Mucosa of stomach (tissue), 1 donor: ENCODE data around the gene SLC4A11.

Experiments used
- H3K27me3 ChIP-seq: one replicate; pipeline ENCODE4 v1.7.0; 2013; ENCODE audit warnings: mild to moderate bottlenecking, low read length; ENCODE audit not compliant: control insufficient read depth, insufficient read depth
- H3K36me3 ChIP-seq: one replicate; pipeline ENCODE4 v1.7.0; 2013; ENCODE audit warnings: low read length; ENCODE audit not compliant: control insufficient read depth, insufficient read depth
- H3K4me1 ChIP-seq: one replicate; pipeline ENCODE4 v1.7.0; 2013; ENCODE audit warnings: mild to moderate bottlenecking, low read length; ENCODE audit not compliant: control insufficient read depth, insufficient read depth
- H3K4me3 ChIP-seq: one replicate; pipeline ENCODE4 v1.7.0; 2013; ENCODE audit warnings: low read length
- H3K9ac ChIP-seq: one replicate; pipeline ENCODE4 v1.7.0; 2013; ENCODE audit warnings: mild to moderate bottlenecking, low read length, moderate library complexity
- H3K9me3 ChIP-seq: one replicate; pipeline ENCODE4 v1.7.0; 2013; ENCODE audit warnings: mild to moderate bottlenecking, low read length, moderate library complexity; ENCODE audit not compliant: control insufficient read depth
- donor health status: Pancreatic carcinoma.

The SLC4A11 gene

DNA sequence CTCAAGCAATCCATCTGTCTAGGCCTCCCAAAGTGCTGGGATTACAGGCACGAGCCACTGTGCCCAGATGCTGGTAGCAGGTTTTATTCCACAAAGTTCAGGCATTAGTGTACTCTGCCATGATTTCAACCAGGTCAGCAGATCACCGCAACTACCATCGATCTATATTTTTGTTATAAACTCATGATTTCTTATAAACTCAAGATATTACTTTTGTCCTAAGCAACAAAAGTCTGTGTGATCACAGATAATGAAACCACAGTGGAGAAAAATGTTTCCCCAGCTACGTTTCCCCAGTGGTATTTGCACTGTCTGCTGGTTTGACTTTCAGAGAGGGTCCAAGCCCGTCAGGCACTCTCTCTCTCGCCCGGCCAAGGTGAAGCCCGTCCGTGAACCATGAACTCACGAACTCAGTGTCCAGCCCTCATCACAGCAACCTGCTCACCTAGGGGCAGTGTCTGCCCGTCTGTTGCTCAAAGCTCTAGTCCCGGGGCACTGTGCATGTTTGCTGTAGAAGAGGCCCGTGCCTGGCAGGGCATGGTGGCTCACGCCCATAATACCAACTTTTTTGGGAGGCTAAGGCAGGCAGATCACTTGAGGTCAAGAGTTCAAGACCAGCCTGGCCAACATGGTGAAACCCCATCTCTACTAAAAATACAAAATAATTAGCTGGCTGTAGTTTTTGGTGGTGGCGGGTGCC lies 7.0 kb downstream of the SLC4A11 start:
- Histone ChIP-seq H3K9ac (no peak overlapping the region), H3K36me3 (no peaks in the 10 kb centered on the region), H3K9me3 (no peaks in the 10 kb centered on the region), H3K27me3 (peaks cover 11% of the 10 kb centered on the region), H3K4me1 (peaks cover 4% of the 10 kb centered on the region), H3K4me3 (no peak overlapping the region)

DNA sequence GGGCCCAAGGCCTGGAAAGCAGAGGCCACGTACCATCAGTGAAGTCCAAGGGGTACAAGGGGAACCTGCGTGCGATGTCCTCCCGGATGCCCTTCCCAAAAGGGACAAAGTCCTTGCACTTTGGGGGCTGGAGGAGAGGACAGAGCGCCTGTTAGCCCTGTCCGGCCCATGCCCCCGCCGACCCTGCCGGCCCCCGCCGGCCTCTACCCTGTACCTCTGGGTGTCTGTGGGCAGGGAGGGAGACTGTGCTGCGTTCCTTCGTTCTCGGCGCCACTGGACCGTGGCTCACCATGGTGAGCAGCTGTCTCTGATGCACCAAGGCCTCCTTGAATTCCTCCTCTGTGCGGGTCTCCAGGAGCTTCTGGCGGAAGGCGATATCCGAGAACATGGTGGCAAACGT lies 7.9 kb downstream of the SLC4A11 start:
- peaks cover 7% of the 10 kb centered on the region for H3K27me3 ChIP-seq
- H3K36me3 ChIP-seq, result no peaks in the 10 kb centered on the region
- H3K9me3 ChIP-seq, result no peaks in the 10 kb centered on the region
- H3K4me1 ChIP-seq, result peaks cover 7% of the 10 kb centered on the region
- H3K4me3 ChIP-seq, result no peak overlapping the region
- no peak overlapping the region for H3K9ac ChIP-seq

DNA sequence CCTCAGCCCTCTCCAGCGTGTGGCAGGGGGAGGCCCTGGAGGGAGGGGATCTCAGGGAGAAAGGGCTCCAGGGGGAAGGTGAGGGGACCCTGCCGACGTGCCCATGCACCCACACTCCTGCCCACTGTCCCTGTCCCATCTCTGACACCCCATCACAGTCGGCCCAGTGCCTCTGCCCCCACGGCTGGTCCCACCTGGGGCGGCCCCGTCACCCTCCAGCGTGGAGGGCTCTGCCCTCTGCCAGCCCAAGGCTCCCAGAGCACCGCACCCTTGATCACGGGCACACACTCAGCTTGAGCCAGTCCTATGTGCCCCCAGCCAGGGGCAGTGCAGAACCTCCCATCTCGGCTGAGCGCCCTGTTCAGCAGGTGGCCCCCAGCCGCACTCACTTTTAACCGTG lies 9.2 kb downstream of the SLC4A11 start:
- Histone ChIP-seq H3K27me3 (no peaks in the 10 kb centered on the region), H3K4me3 (no peak overlapping the region), H3K9me3 (no peaks in the 10 kb centered on the region), H3K4me1 (peaks cover 14% of the 10 kb centered on the region), H3K36me3 (no peaks in the 10 kb centered on the region), H3K9ac (no peak overlapping the region)

DNA sequence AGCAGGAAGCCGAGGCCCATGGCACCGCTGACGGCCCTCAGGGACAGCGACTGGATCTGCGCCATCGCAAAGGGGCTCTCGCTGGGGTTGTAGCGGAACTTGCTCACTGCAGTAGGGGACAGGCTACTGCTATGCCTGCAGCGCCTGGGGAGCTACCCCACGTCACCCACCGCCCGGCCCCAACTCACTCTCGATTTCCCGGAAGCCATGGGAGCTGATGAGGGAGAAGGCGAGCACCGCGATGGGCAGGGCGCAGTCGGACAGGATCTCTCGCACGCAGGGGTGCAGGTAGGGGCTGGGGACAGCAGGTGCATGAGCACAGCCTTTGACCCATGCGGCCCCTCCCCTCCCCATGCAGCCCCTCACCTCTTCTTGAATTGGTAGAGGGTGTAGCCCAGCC lies 9.8 kb downstream of the SLC4A11 start:
- H3K4me3 ChIP-seq, result no peak overlapping the region
- H3K9me3 ChIP-seq, result no peaks in the 10 kb centered on the region
- H3K4me1 ChIP-seq, result peaks cover 18% of the 10 kb centered on the region

DNA sequence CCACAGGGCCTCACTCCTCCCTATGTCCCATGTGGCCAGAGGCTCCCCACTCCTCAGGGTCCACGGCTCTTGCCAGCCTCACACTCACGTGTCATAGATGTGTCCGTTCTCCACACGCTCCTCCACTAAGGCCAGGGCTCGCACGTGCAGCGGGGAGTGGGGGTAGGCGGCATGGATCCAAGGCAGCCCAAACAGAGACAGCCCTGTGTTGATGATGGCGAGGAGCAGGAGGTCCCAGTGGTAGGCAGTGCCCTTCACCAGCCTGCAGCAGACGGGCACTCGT lies 10.3 kb downstream of the SLC4A11 start:
- Histone ChIP-seq H3K4me3 (no peak overlapping the region), H3K27me3 (no peaks in the 10 kb centered on the region), H3K9me3 (no peaks in the 10 kb centered on the region), H3K9ac (no peak overlapping the region), H3K36me3 (no peaks in the 10 kb centered on the region), H3K4me1 (peaks cover 18% of the 10 kb centered on the region)

More for the DNA sequence above, 9.8 kb downstream of the SLC4A11 start:
- no peaks in the 10 kb centered on the region for H3K27me3 ChIP-seq
- no peaks in the 10 kb centered on the region for H3K36me3 ChIP-seq
- no peak overlapping the region for H3K9ac ChIP-seq

DNA sequence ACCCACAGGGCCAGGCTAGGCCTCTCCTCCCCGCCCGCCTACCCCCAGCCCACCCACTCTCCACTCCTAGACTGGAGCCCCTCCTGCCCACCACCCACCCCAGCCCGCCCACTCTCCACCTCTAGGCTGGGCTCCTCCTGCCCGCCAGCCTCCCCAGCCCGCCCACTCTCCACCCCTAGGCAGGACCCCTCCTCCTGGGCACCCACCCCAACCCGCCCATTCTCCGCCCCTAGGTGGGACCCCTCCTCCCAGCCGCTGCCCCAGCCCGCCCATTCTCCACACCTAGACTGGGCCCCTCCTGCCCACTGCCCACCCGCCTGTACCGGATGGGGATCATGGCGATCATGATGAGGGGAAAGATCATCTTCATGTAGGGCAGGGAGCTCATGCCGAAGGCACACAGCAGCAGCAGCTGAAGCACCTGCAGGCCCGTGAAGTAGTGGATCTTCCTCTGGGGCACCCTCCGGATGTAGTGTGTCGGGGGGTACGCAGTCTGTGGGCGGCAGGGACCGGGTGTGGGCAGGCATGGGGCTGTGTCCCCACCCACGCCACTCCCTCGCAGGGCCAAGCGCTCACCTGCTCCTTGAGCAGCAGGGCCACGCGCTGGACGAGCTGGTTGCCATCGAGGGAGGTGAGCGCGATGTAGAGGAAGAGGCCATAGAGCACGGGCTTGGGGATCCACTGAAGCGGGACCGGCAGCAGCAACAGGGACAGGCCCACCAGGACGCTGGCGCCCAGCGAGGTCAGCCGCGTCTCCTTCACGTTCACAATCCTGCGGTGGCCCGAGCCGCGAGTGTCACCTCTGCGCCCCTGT lies 10.8 kb downstream of the SLC4A11 start:
- Histone ChIP-seq H3K4me1 (peaks cover 21% of the 10 kb centered on the region), H3K9ac (no peak overlapping the region), H3K36me3 (no peaks in the 10 kb centered on the region), H3K27me3 (no peaks in the 10 kb centered on the region), H3K4me3 (no peak overlapping the region), H3K9me3 (no peaks in the 10 kb centered on the region)

DNA sequence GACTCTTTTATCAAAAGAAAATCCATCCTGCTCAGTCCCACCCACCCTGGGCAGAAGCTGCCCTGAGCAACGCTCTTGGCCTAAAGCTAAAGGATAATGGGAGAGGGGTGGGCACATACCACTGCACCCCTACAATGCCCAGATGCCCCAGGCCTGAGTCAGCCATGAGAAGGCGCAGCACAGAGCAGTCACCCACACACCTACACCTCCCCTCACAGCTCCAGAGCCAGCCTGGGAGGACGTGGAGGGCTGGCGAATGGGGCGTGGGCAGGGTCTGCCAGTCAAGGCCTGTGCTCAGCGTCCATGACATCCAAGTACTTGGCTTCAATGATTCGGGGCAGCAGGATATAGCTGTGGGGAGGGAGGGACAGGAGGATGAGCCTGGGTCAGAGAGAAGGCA lies 11.5 kb downstream of the SLC4A11 start:
- H3K9ac ChIP-seq, result no peak overlapping the region
- H3K27me3 ChIP-seq, result no peaks in the 10 kb centered on the region
- H3K4me1 ChIP-seq, result peaks cover 27% of the 10 kb centered on the region
- no peaks in the 10 kb centered on the region for H3K9me3 ChIP-seq
- no peak overlapping the region for H3K4me3 ChIP-seq
- H3K36me3 ChIP-seq, result no peaks in the 10 kb centered on the region

DNA sequence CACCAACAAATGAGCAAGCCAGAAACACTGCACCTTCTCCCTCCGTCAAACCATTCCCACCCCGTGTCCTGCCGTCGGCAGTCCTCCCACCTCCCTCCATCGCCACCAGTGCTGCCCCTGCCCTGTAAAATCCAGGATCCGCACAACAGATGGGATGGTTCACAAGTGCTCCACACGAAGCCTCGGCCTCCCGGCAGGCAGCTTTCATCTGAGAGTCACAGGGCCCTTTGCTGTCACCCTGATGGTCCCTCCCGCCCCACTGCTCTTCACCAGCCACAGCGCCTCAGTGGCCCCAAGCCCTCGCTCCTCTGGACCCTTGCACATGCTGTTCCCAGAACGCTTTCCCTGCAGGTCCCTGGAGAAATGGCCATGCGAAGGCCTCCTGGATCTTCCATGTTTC lies 12.1 kb downstream of the SLC4A11 start:
- Histone ChIP-seq H3K27me3 (no peaks in the 10 kb centered on the region), H3K4me3 (no peak overlapping the region), H3K9ac (no peak overlapping the region), H3K9me3 (no peaks in the 10 kb centered on the region), H3K4me1 (peaks cover 32% of the 10 kb centered on the region), H3K36me3 (no peaks in the 10 kb centered on the region)

DNA sequence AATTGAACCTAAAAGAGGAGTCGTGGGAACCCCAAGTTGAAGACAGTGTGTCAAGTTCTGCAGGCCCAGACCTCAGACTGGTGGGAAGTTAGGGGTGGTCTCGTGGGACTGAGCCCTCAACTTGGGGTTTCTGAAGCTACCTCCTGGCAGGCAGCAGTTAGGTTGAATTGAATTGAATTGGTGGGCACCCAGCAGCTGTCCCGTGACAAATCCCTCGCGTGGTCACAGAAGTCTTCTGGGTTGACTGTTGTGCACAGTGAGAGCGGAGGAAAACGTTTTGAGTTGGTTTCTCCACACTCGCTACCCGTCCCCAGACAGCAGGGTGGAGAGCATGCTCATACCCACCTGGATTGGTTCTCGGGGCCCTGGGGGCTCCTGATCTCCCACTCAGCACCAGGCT lies 12.9 kb downstream of the SLC4A11 start:
- Histone ChIP-seq H3K9me3 (no peaks in the 10 kb centered on the region), H3K4me1 (peaks cover 40% of the 10 kb centered on the region), H3K36me3 (no peaks in the 10 kb centered on the region), H3K27me3 (no peaks in the 10 kb centered on the region), H3K9ac (no peak overlapping the region), H3K4me3 (no peak overlapping the region)

DNA sequence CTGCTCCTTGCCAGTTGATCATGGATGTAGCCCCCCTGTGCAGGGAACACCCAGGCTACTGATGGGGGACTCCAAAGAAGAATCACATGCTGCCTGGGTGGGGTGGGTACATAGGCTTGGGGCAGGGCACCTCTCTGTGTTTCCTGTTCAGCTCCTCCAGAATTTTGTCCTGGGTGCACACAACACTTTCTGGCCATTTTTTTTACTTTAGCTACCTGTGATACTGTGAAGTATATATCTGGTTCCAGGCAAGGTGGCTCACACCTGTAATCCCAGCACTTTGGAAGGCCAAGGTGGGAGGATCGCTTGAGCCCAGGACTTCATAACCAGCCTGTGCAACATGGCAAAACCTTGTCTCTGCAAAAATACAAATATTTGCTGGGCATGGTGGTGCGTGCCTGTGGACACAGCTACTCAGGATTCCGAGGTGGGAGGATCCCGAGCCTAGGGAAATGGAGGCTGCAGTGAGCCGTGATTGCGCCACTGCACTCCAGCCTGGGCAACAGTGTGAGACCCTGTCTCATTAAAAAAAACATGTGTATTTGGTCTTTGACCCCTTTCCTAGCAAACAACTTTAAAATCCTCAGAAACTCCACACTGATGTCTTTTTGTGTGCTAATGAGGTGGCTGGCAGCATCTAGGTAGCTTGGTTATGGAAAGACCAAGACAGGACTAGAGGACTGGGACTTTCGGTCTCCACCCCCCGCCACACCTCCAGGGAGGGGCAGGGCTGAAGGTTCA lies 14.1 kb downstream of the SLC4A11 start:
- no peaks in the 10 kb centered on the region for H3K9me3 ChIP-seq
- H3K9ac ChIP-seq, result no peak overlapping the region
- H3K36me3 ChIP-seq, result no peaks in the 10 kb centered on the region
- H3K4me3 ChIP-seq, result no peak overlapping the region
- peaks cover 40% of the 10 kb centered on the region for H3K4me1 ChIP-seq
- H3K27me3 ChIP-seq, result no peaks in the 10 kb centered on the region

DNA sequence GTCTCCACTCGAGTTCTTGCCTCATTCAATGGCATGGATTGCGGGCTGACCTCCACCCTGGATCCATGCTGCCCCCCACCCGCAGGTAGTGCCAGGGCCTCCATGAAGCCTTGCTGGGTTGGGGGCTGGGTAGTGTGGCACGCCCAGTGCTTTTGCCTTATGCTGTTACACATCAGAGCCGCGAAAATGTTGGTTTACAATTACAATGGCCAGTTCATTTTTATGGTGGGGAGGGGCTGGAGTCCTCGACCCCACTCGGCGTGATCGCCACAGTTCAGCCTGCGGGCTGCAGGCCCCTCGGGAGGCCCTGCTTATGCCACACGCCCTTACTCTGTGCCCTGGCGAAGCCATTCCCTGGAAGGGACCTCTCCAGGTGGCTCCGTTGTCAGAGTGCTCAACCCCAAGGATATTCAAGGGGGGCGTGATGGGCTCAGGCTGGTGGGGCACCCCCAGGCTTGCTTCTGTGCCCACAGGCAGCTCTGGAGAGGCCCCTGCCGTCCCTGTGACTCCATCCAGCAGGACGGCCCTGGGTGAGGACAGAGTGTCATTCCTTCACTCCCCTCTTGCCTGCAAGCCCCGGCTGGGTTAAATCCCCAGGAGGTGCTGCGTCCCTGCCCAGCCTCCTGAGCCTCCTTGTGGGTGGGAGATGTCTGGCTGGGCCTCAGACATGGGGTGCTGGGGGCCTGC lies 14.9 kb downstream of the SLC4A11 start:
- Histone ChIP-seq H3K9me3 (no peaks in the 10 kb centered on the region), H3K4me3 (no peak overlapping the region), H3K27me3 (no peaks in the 10 kb centered on the region), H3K4me1 (peaks cover 40% of the 10 kb centered on the region), H3K9ac (no peak overlapping the region), H3K36me3 (no peaks in the 10 kb centered on the region)

DNA sequence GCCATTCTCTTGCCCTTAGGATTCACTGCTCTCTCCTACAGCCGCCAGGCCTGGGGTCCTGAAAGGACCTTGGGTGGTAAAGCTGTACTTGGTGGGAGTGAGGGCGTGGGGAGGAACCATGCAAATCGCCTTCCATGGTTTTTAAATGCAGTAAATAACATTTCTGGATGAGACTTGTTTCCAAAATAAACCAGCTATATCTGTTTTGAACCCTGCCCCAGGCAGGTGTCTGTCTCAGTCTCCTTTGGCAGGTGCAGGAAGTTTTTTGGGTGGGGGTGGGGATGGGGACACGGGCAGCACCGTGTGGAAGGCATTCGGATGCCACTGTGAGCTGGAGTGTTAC lies 15.4 kb downstream of the SLC4A11 start:
- no peak overlapping the region for H3K4me3 ChIP-seq
- H3K36me3 ChIP-seq, result no peaks in the 10 kb centered on the region
- no peaks in the 10 kb centered on the region for H3K27me3 ChIP-seq
- H3K9me3 ChIP-seq, result no peaks in the 10 kb centered on the region
- peaks cover 42% of the 10 kb centered on the region for H3K4me1 ChIP-seq
- no peak overlapping the region for H3K9ac ChIP-seq
